Parathyroid adenoma (tissue), 2 donors: ENCODE measurements around the gene MSANTD1.

Experiments
- H2AFZ ChIP-seq: fragments of 300-600 bp; sonication (generic); one replicate; pipeline ENCODE4 v1.7.0; 2017; ENCODE audit warnings: antibody characterized with exemption, mild to moderate bottlenecking
- H3K27ac ChIP-seq: fragments of 300-600 bp; sonication (generic); one replicate; pipeline ENCODE4 v1.7.0; 2017
- H3K27me3 ChIP-seq: fragments of 300-600 bp; sonication (generic); one replicate; pipeline ENCODE4 v1.7.0; 2017; ENCODE audit warnings: low read length; ENCODE audit not compliant: control insufficient read depth, insufficient read depth
- H3K36me3 ChIP-seq: fragments of 300-600 bp; sonication (generic); one replicate; pipeline ENCODE4 v1.7.0; 2017; ENCODE audit warnings: low read length; ENCODE audit not compliant: control insufficient read depth, insufficient read depth
- H3K4me1 ChIP-seq: fragments of 300-600 bp; sonication (generic); one replicate; pipeline ENCODE4 v1.7.0; 2017; ENCODE audit warnings: control low read depth
- H3K4me2 ChIP-seq: fragments of 300-600 bp; sonication (generic); one replicate; pipeline ENCODE4 v1.7.0; 2017; ENCODE audit warnings: low read length
- H3K4me3 ChIP-seq: fragments of 300-600 bp; sonication (generic); one replicate; pipeline ENCODE4 v1.7.0; 2017; ENCODE audit warnings: low read depth, low read length
- H3K79me2 ChIP-seq: fragments of 300-600 bp; sonication (generic); one replicate; pipeline ENCODE4 v1.7.0; 2017; ENCODE audit warnings: control low read depth
- H3K9ac ChIP-seq: fragments of 300-600 bp; sonication (generic); one replicate; pipeline ENCODE4 v1.7.0; 2017; ENCODE audit warnings: mild to moderate bottlenecking
- H3K9me3 ChIP-seq: fragments of 300-600 bp; sonication (generic); one replicate; pipeline ENCODE4 v1.7.0; 2017; ENCODE audit warnings: low read length; ENCODE audit not compliant: control insufficient read depth
- TF ChIP-seq, protein P1 (sequence below): fragments of 300-600 bp; sonication (generic); IDR thresholded peaks from one replicate; pipeline ENCODE4 v1.7.0; 2017; ENCODE audit warnings: antibody characterized with exemption, mild to moderate bottlenecking
- donor health status: primary hyperparathyroidism.

The MSANTD1 gene

GRCh38 chr4:3231471-3231870 lies 17.5 kb upstream of the MSANTD1 start:
- H3K27me3 ChIP-seq = no peaks in the 10 kb centered on the region
- TF ChIP-seq, protein P1, sequence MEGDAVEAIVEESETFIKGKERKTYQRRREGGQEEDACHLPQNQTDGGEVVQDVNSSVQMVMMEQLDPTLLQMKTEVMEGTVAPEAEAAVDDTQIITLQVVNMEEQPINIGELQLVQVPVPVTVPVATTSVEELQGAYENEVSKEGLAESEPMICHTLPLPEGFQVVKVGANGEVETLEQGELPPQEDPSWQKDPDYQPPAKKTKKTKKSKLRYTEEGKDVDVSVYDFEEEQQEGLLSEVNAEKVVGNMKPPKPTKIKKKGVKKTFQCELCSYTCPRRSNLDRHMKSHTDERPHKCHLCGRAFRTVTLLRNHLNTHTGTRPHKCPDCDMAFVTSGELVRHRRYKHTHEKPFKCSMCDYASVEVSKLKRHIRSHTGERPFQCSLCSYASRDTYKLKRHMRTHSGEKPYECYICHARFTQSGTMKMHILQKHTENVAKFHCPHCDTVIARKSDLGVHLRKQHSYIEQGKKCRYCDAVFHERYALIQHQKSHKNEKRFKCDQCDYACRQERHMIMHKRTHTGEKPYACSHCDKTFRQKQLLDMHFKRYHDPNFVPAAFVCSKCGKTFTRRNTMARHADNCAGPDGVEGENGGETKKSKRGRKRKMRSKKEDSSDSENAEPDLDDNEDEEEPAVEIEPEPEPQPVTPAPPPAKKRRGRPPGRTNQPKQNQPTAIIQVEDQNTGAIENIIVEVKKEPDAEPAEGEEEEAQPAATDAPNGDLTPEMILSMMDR = no peak
- H3K4me2 ChIP-seq = no peak overlapping the region
- H3K36me3 ChIP-seq = no peaks in the 10 kb centered on the region
- H3K4me3 ChIP-seq = no peak overlapping the region
- no peaks in the 10 kb centered on the region for H3K9me3 ChIP-seq
- H3K9ac ChIP-seq = no peak overlapping the region
- no peak overlapping the region for H3K27ac ChIP-seq
- H3K4me1 ChIP-seq = no peaks in the 10 kb centered on the region
- no peak overlapping the region for H2AFZ ChIP-seq
- H3K79me2 ChIP-seq = no peaks in the 10 kb centered on the region

DNA sequence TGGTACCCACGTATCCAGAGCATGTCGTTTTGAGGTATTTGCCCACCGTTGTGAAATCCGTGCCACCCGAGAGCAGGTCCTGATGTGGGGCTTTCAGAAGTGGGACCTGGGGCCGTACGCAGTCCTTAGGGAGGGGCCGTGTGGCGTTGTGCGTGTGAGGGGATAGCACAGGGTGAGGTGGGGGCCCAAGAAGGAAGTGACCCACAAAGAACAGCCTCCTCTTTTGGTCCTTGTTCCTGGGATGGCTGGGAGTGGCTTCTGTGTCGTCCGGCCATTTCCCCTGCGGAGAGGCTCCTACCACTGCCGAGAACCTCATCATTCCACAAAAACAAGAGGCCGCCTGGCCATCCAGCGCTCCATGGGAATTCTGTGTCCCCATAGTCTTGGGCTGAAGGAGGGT lies 17.0 kb upstream of the MSANTD1 start:
- Histone ChIP-seq H3K4me3 (no peak overlapping the region), H3K4me1 (no peaks in the 10 kb centered on the region), H3K27me3 (no peaks in the 10 kb centered on the region), H3K27ac (no peak overlapping the region), H3K9ac (no peak overlapping the region), H2AFZ (no peak overlapping the region), H3K79me2 (no peaks in the 10 kb centered on the region), H3K4me2 (no peak overlapping the region), H3K36me3 (no peaks in the 10 kb centered on the region), H3K9me3 (no peaks in the 10 kb centered on the region)
- TF ChIP-seq, protein P1 = no peak

- Histone ChIP-seq H3K79me2 (no peaks in the 10 kb centered on the region), H3K4me3 (no peak overlapping the region), H3K4me1 (no peaks in the 10 kb centered on the region), H3K27ac (no peak overlapping the region), H3K4me2 (no peak overlapping the region), H3K36me3 (no peaks in the 10 kb centered on the region), H3K9ac (no peak overlapping the region), H2AFZ (no peak overlapping the region), H3K9me3 (no peaks in the 10 kb centered on the region), H3K27me3 (no peaks in the 10 kb centered on the region)
- TF ChIP-seq, protein P1 = no peak
These were observed 16.1 kb upstream of the MSANTD1 start for GRCh38 chr4:3232871-3233271.

- Histone ChIP-seq H2AFZ (no peak overlapping the region), H3K4me1 (no peaks in the 10 kb centered on the region)
- TF ChIP-seq, protein P1 = no peak
These were observed 15.4 kb upstream of the MSANTD1 start for GRCh38 chr4:3233391-3234071.

More at GRCh38 chr4:3233391-3234071, 15.4 kb upstream of the MSANTD1 start:
- Histone ChIP-seq H3K4me3 (no peak overlapping the region), H3K9ac (no peak overlapping the region), H3K27ac (no peak overlapping the region), H3K79me2 (no peaks in the 10 kb centered on the region), H3K4me2 (no peak overlapping the region), H3K36me3 (no peaks in the 10 kb centered on the region), H3K9me3 (no peaks in the 10 kb centered on the region), H3K27me3 (no peaks in the 10 kb centered on the region)
